ENCODE data around the gene BASP1. TPM values are rescaled to one million over a fixed set of nuclear protein-coding genes. Genes with fewer than 3 reads are reported as not detected.

Gene BASP1
- total RNA-seq, 2 donors from 2014 or later = 25.2 to 31.4 TPM

- no peak for DNase-seq (ENCODE audit: low spot score)
Observed at GRCh38 chr5:17219006-17219422, 1.6 kb downstream of the BASP1 start.

DNA sequence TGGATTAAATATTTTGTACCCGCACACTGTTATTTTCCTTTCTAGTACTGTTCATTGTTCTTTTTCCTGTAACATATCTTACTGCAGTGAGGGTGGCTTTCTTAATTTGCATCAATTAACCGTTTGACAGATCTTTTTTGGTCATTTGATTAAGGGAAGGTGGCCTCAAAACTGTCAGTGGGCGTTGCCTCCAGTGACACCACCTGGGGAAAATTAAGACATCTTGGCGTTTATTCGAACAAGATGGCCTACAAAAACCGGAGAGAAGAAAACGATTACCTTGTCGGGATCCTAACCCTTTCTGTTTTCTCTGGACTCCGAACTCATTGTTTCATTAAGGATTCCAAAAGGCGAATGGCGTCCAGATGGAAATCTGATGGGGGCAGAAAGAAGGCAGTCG, 2.0 kb downstream of the BASP1 start:
- intact Hi-C loops (cut with DNase I) = loop anchor here in 1 of 2 donors (10.0 kb wide), 1 partner anchor 1065 kb away; no protein-coding TSS in a partner anchor
- DNase-seq (ENCODE audit: low spot score) = no peak

More at GRCh38 chr5:17219006-17219422, 1.6 kb downstream of the BASP1 start:
- intact Hi-C loops (cut with DNase I) = loop anchor here in 1 of 2 donors (10.0 kb wide), 1 partner anchor 1066 kb away; no protein-coding TSS in a partner anchor

DNA sequence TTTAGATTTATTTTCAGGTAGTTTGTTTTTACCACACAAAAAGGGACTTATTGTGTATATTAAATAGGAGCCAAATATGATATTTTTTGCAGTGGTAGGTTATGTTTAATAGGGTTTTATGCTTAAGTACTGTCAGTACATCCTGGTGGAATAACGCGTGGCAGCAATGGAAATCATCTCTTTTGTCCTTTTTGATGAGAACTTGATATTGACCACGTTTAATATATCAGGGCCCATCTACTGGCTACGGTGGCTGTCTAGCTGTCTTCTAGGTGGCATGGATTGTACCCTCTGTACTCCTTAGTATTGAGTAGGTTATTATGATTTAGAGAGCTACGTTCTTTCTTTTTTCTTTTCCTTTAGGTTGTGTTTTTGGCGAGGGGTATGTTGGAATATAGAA, 2.6 kb downstream of the BASP1 start:
- no peak for DNase-seq (ENCODE audit: low spot score)
- intact Hi-C loops (cut with DNase I) = loop anchor here in 1 of 2 donors (10.0 kb wide), 1 partner anchor 1065 kb away; no protein-coding TSS in a partner anchor

DNA sequence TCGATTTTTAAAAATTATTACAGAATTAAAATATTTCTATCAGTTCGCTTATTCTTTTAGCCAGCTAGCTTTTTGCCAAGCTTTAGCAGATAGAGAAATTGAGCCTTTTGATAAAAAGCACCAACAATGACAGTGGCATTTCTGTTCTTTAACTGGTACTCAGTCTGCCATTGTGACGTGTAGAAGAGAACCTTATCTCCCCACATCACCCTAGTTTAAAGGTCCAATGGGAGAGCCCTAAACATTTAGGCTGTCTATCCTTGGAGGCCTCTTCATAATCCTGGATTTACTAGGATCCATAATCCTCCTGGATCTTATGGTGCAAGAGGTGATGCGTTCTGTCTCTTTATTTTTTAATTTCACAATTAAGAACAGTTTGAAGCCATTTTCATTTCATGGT, 3.0 kb downstream of the BASP1 start:
- DNase-seq (ENCODE audit: low spot score) = no peak
- intact Hi-C loops (cut with DNase I) = no loop called here

GRCh38 chr5:17221843-17222636, 4.6 kb downstream of the BASP1 start:
- intact Hi-C loops (cut with DNase I) = no loop called here
- DNase-seq (ENCODE audit: low spot score) = no peak

- DNase-seq (ENCODE audit: low spot score) = no peak
- intact Hi-C loops (cut with DNase I) = no loop called here
Observed at GRCh38 chr5:17222664-17223063, 5.2 kb downstream of the BASP1 start.

DNA sequence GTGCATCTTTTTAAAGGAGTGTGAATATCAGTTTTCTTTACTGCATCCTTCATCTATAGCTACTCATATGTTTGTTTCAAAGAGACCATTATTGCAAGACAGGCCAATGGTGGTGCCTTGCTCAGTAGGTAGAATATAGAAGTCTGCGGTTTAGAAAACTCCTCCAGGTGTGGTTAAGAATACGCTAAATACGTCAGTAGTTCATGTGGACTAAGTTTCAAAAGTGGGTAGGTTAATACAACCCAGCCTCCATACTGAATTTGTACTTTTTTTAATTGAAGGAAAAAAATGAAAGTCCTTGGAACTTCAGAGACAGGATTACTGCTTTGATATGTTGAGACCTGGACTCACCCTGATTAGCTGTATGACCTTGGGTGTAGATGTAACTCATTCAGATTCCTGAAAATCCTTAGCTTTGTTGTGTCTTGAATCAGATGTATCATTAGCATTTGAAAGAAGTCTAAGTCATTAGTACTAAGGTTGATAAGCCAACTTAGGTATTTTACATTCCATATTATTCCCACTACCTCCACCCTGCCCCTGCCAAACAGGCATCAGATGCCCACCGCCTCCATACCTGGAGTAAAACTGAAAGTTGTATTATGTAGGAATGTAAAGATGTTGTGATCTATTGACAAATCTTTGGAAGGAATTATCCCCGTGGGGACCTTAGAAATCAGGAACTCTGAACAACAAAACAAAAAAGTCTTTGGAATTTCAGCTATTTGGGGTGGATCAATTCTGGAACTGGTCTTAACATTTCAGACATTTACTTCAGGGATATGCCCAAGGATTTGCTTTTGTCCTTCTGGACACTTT, 6.1 kb downstream of the BASP1 start:
- intact Hi-C loops (cut with DNase I) = no loop called here
- no peak for DNase-seq (ENCODE audit: low spot score)

DNA sequence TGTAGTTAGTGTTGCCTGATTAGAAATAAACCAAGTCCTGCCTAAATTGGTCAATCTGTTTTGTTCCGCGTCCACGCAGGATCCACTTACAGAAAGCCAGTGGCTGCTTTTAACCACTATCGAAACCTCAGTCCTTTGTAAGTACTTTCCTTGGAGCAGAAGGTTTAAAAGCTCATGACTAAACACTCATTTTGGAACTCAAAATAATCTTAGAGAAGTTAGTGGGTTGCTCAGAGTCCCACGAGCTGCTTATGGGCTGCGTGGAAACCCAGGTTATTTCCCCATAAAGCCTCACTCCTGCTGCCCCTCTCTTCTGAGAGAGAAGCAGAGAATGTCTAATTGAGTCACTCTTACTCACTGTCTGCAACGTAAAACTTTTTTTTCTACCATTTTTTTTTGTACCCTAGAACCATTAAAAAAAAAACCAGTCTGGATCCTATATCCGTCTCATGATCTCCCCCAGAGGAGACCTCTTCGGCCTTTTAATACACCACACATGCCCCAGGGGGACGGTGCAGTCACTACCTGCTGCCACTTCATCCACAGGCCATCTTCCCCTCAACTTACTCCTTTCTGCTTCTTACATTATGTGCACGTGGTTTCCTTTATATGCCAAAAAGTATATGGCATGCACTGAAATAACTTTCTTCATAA, 7.6 kb downstream of the BASP1 start:
- intact Hi-C loops (cut with DNase I) = no loop called here

GRCh38 chr5:17225520-17225919, 8.1 kb downstream of the BASP1 start:
- no peak for DNase-seq (ENCODE audit: low spot score)
- intact Hi-C loops (cut with DNase I) = no loop called here

More for the DNA sequence above, 7.6 kb downstream of the BASP1 start:
- no peak for DNase-seq (ENCODE audit: low spot score)

GRCh38 chr5:17227868-17228267, 10.4 kb downstream of the BASP1 start:
- intact Hi-C loops (cut with DNase I) = no loop called here
- no peak for DNase-seq (ENCODE audit: low spot score)

DNA sequence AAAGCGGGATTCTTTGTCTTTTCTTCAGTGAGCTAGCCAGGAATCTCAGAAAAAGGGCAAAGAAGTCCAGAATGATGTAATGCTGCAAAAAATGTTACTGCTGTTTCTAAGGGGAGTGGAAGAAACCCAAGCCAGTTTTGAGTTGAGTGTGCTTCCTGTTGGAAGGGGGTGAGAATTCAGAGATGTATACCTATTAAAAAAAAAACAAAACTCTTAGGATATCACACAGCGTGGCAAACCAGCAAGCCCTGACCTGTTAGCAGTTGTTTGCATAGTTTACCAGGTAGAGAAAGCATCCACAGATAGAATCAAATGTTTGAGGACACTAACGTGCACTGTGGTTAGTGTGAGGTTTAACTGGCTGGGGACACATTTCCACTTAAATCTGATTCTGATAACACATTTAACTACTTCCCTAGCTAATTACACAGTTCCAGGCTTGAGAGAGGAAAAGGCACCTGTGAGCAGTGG, 11.4 kb downstream of the BASP1 start:
- intact Hi-C loops (cut with DNase I) = no loop called here
- no peak for DNase-seq (ENCODE audit: low spot score)

- no peak for DNase-seq (ENCODE audit: low spot score)
- intact Hi-C loops (cut with DNase I) = no loop called here
Observed at GRCh38 chr5:17229313-17229712, 11.9 kb downstream of the BASP1 start.

GRCh38 chr5:17230191-17230590, 12.8 kb downstream of the BASP1 start:
- DNase-seq (ENCODE audit: low spot score) = no peak
- intact Hi-C loops (cut with DNase I) = no loop called here

DNA sequence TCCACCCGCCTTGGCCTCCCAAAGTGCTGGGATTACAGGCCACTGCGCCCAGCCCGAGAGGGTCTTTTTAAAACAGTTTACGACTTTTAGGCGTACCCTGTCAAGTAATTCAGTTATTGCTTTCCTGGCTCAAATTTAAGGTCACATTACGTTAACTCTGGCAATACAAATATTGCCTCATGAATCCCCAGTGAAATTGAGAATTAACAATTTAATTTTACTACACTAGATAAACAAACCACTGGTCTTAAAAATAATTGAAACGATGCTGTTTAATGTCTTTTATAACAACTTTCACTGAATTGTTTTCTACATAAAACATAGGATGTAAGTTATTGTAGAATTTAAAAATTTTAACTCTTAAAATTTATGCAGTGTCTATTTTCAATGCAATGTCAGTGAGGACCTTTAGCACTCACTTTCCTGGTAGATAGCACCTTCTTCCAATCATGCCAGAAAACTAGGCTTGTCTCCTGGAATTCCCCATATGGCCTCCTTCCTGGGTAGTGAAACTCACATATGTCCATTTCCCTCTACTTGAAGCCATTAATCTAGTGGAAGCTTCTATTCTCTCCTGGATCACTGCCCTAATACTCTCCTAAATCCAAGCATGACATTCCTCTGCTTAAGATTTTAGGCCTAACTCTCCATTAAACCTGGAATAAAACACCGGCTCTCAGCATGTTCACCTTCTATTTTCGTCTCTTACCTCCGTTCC, 13.5 kb downstream of the BASP1 start:
- intact Hi-C loops (cut with DNase I) = no loop called here
- no peak for DNase-seq (ENCODE audit: low spot score)

GRCh38 chr5:17232405-17232804, 15.0 kb downstream of the BASP1 start:
- no peak for DNase-seq (ENCODE audit: low spot score)
- intact Hi-C loops (cut with DNase I) = no loop called here

GRCh38 chr5:17233488-17233887, 16.1 kb downstream of the BASP1 start:
- no peak for DNase-seq (ENCODE audit: low spot score)
- intact Hi-C loops (cut with DNase I) = no loop called here

DNA sequence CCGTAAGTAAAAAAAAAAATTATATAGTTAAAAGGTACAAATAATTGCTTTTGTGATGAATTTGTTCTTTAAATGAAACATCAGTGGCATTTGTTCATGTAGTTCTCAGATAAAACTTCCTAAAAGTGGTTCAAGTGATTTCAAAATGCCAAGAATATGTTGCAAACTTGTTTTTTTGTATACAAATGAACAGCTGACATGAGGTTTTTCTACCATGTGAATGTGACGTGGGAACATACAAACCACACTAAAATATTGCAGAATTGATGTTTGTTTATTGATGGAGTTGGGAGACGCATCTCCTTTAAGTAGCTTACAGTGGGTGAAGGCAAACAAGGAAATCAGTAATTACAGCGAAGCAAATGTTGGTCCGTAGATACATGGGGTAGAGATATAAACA, 16.9 kb downstream of the BASP1 start:
- DNase-seq (ENCODE audit: low spot score) = no peak

DNA sequence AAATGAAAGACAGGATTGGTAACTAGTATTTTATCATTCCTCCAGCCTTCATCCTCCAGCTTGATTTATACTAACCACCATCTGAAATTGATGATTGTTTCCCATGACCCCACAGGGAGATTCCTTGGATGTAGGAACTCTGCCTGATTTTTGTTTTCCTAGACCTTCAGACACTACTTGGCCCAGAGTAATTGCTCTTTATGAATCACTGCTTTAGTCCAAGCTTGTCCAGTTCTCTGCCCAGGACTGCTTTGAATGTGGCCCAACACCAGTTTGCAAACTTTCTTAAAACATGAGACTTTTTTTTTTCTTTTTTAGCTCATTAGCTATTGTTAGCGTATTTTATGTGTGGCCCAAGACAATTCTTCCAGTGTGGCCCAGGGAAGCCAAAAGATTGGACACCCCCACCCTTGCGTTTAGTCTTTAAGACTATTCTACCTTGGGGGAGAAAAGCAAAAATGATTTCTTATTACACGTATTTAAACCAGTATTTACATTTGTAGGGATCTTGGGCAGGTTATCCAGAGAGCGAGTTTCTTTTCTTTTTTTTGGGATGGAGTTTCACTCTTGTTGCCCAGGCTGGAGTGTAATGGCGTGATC, 18.4 kb downstream of the BASP1 start:
- intact Hi-C loops (cut with DNase I) = no loop called here
- DNase-seq (ENCODE audit: low spot score) = no peak

More for the DNA sequence above, 16.9 kb downstream of the BASP1 start:
- intact Hi-C loops (cut with DNase I) = no loop called here

Data from posterior vena cava (tissue), 2 donors.